Activated T-cell treated with anti-CD3 and anti-CD28 coated beads for 4 hours (primary cell): ENCODE data around the gene GPHB5.
"Not testable (repeated sequence)": the region's sequence is repeated elsewhere in the genome, so short reads cannot be mapped to it uniquely, and the experiment has no call there.

Experiments used
- DNase-seq: peaks from one replicate; pipeline ENCODE4 v3.0.0-alpha.2; 2020

GPHB5 gene

GRCh38 chr14:63292805-63293204 lies 25.9 kb downstream of the GPHB5 start:
- no peak for DNase-seq

GRCh38 chr14:63290741-63291430 lies 27.8 kb downstream of the GPHB5 start:
- DNase-seq: no peak

GRCh38 chr14:63288853-63289252 lies 29.9 kb downstream of the GPHB5 start:
- no peak for DNase-seq

- no peak for DNase-seq
Measured at GRCh38 chr14:63287666-63288483, 30.9 kb downstream of the GPHB5 start.

- no peak for DNase-seq
Measured at GRCh38 chr14:63286071-63286470, 32.7 kb downstream of the GPHB5 start.

GRCh38 chr14:63283884-63284248 lies 34.9 kb downstream of the GPHB5 start:
- DNase-seq: no peak

- DNase-seq: no peak
Measured at GRCh38 chr14:63282997-63283883, 35.5 kb downstream of the GPHB5 start.

- DNase-seq: not testable (repeated sequence)
Measured at GRCh38 chr14:63279933-63280332, 38.8 kb downstream of the GPHB5 start.

GRCh38 chr14:63277591-63278183 lies 41.0 kb downstream of the GPHB5 start:
- DNase-seq: no peak

GRCh38 chr14:63276492-63277342 lies 42.0 kb downstream of the GPHB5 start:
- DNase-seq: no peak

- DNase-seq: no peak
Measured at GRCh38 chr14:63276016-63276415, 42.7 kb downstream of the GPHB5 start.

- no peak for DNase-seq
Measured at GRCh38 chr14:63275611-63276010, 43.1 kb downstream of the GPHB5 start.

- no peak for DNase-seq
Measured at GRCh38 chr14:63273717-63274655, 44.7 kb downstream of the GPHB5 start.

GRCh38 chr14:63273129-63273528 lies 45.6 kb downstream of the GPHB5 start:
- no peak for DNase-seq

- no peak for DNase-seq
Measured at GRCh38 chr14:63269561-63270225, 49.0 kb downstream of the GPHB5 start.

GRCh38 chr14:63268771-63269170 lies 50.0 kb downstream of the GPHB5 start:
- no peak for DNase-seq

GRCh38 chr14:63267171-63267570 lies 51.6 kb downstream of the GPHB5 start:
- no peak for DNase-seq

- no peak for DNase-seq
Measured at GRCh38 chr14:63266106-63266505, 52.6 kb downstream of the GPHB5 start.
